ENCODE results near the gene HOXB5.

The HOXB5 gene

DNA sequence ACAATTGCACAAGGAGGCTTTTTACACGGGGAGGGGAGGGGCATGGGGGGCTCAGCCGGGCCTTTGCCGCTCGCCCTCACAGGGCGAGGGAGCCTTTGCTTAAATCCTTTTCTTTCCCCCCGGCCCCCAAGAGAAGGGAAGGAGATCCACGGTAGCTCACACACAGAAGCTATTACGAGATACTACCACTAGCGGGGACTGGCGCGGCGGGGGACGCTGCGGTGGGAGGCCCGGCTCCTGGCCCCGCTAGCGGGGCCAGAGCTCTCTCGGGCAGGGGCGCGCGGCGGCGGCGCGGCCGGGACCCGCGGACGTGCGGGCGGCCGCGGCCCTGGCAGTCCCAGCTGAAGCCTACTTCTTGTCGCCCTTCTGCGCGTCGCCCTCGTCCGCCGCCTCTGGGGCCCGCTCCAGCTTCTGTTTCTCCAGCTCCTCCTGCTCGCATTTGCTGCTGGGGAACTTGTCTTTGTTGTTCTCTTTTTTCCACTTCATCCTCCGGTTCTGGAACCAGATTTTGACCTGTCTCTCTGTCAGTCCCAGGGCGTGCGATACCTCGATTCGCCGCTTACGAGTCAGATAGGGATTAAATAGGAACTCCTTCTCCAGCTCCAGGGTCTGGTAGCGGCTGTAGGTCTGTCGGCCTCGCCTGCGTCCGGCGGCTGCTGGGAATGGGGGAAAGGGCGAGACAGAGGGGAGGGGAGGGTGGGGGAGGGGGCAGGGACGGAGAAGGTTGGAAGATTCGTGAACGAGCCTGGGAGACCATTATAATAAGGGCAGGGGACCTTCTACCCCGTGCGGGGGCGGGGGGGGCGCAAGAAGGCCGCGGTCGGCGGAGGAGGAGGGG lies 19.5 kb upstream of the HOXB5 start:
- H3K27ac ChIP-seq: no peak overlapping the region
- peak overlapping the region; percentile 91 for H3K4me3 ChIP-seq (ENCODE audit: low read depth, low read length)
- H3K9me3 ChIP-seq (ENCODE audit: severe bottlenecking): no peaks in the 10 kb centered on the region
- H3K27me3 ChIP-seq (ENCODE audit: insufficient read depth, low read depth, severe bottlenecking): peaks cover 82% of the 10 kb centered on the region
- H3K36me3 ChIP-seq: no peaks in the 10 kb centered on the region
- TF ChIP-seq, protein P1, sequence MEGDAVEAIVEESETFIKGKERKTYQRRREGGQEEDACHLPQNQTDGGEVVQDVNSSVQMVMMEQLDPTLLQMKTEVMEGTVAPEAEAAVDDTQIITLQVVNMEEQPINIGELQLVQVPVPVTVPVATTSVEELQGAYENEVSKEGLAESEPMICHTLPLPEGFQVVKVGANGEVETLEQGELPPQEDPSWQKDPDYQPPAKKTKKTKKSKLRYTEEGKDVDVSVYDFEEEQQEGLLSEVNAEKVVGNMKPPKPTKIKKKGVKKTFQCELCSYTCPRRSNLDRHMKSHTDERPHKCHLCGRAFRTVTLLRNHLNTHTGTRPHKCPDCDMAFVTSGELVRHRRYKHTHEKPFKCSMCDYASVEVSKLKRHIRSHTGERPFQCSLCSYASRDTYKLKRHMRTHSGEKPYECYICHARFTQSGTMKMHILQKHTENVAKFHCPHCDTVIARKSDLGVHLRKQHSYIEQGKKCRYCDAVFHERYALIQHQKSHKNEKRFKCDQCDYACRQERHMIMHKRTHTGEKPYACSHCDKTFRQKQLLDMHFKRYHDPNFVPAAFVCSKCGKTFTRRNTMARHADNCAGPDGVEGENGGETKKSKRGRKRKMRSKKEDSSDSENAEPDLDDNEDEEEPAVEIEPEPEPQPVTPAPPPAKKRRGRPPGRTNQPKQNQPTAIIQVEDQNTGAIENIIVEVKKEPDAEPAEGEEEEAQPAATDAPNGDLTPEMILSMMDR (IDR thresholded peaks at IDR 0.05; ENCODE audit: low read depth, low read length): no peak; the same call in 1 of the 2 replicates
- DNase-seq: peak; percentile 65

DNA sequence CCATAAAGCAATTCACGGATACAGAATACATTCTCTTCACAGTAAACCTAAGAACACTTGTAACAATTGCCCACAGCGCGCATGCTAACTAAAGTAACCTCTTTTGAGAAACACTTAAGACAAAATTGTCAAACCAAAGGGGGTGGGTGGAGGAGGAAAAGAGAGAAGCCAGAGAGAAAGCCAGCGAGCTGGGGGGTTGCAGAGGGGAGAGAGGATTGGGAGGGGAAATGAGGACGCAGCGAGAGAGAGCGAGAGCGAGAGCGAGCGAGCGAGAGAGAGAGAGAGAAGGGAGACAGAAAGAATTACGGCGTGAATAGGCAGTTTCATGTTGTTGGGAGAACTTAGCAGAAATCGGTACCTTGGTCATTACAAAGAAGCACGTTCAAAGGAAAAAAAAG lies 18.9 kb upstream of the HOXB5 start:
- H3K27me3 ChIP-seq (ENCODE audit: insufficient read depth, low read depth, severe bottlenecking): peaks cover 79% of the 10 kb centered on the region
- DNase-seq: no peak
- H3K27ac ChIP-seq: no peak overlapping the region

DNA sequence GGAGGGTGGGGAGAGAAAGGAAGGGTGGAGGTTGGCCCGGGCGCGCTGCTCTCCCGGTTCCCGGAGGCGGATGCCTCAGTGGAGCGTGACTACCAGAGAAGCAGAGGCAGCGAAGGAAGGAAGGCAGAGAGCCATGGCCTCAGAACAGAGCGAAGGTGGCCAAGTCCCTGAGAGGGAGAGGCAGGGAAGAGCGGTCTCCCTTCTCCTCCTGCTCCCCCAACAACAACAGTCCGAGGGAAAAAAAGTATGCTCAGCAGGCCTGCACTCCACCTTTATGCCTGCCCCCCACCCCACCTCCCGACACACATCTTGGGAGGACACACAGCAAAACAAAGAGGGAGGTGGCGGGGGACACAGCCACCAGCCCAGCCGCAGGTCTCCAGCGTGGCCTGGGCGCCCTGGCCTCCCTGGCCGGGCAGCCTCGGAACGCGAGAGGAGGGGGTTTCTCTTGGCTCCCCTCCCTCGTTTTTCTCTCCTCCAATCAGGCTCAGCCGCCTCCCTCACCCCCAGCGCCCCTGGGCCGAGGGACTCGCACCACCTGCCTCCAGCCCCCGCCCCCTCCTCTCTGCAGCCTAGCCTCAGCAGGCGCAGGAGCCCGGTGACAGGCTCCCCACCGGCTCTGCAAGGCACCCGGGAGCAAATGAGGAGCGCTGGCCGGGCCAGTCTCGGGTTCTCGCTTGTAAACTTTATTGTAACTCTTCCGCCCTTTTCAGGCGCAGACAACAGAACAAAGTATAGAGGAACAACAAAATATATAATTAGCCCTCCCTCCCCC lies 18.3 kb upstream of the HOXB5 start:
- DNase-seq: peak; percentile 71
- TF ChIP-seq, protein P1 (IDR thresholded peaks at IDR 0.05; ENCODE audit: low read depth, low read length): no peak
- Histone ChIP-seq H3K27ac (no peak overlapping the region), H3K27me3 (ENCODE audit: insufficient read depth, low read depth, severe bottlenecking) (peaks cover 73% of the 10 kb centered on the region), H3K36me3 (no peaks in the 10 kb centered on the region), H3K9me3 (ENCODE audit: severe bottlenecking) (no peaks in the 10 kb centered on the region), H3K4me3 (ENCODE audit: low read depth, low read length) (peak overlapping the region; percentile 91)

More for the DNA sequence above, 18.9 kb upstream of the HOXB5 start:
- peak overlapping the region; percentile 91 for H3K4me3 ChIP-seq (ENCODE audit: low read depth, low read length)
- no peaks in the 10 kb centered on the region for H3K9me3 ChIP-seq (ENCODE audit: severe bottlenecking)
- no peaks in the 10 kb centered on the region for H3K36me3 ChIP-seq
- TF ChIP-seq, protein P1 (IDR thresholded peaks at IDR 0.05; ENCODE audit: low read depth, low read length): no peak

DNA sequence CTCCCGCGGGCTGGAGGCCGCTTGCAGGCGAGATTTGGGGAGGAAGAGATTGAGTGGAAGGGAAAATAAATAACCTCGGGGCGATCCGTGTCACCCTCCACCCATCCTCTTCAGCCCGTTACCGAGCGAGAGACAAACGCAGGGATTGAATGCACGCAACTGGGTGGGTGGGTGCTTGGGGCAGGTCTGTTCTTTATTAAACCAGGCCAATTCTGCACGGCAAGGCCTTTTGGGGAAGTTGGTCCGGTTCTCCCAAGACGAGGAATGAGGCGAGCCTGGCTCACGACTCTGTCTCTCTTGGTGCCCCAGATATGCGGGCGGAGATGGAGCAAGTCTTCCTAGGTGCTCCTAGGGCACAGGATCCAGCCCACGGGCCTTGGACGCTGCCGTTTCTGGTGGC lies 17.6 kb upstream of the HOXB5 start:
- TF ChIP-seq, protein P1 (IDR thresholded peaks at IDR 0.05; ENCODE audit: low read depth, low read length): no peak
- Histone ChIP-seq H3K9me3 (ENCODE audit: severe bottlenecking) (no peaks in the 10 kb centered on the region), H3K4me3 (ENCODE audit: low read depth, low read length) (peak overlapping the region; percentile 91), H3K36me3 (no peaks in the 10 kb centered on the region), H3K27ac (peak overlapping the region; percentile 59), H3K27me3 (ENCODE audit: insufficient read depth, low read depth, severe bottlenecking) (peaks cover 73% of the 10 kb centered on the region)
- DNase-seq: no peak

DNA sequence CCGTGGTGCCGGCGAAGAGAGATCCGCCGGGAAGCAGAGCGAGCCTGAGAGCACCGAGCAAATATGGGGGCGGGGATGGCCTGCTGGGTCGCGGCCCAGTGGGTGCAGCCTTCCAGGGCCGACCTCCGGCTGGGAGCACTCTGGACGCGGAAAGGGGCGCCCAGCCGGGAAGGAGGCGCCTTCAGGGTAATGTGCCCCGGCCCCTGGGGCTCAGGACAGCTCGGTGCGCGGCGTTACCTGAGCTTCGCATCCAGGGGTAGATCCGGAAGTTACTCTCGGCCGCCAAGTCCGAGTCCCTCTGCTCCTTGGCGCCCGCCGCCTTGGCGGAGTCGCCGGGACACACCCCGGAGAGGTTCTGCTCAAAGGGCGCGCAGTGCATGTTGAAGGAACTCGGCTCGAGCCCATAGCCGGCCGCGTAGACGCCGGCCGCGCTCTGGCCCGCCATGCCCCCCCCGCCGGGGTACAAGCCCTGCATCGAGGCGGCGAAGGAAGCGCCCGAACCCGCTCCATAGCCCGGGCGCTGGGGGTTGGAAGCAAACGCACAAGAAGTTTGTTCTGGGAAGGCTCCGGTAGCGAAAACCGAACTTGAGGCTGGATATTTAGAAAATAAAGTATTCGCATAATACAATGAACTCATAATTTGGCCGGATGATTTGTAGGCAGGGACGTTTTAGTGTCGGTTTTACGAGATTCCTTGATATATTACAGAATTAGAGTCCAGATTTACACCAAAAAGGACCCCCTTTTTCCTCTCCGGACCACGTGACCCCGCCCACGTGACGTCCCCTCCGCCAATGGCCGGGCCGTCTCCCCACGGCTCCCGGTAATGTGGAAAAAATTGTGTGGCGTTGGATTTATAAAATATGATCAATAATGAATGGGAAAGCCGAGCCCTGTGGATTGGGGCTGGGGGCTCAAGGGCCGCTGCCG lies 17.0 kb upstream of the HOXB5 start, which contains the start of gene HOXB7:
Gene HOXB7 (minus strand): TSS at position 736 of the 930 bp plus-strand sequence. CDS start 99 bp downstream, at position 637.
- peaks cover 72% of the 10 kb centered on the region for H3K27me3 ChIP-seq (ENCODE audit: insufficient read depth, low read depth, severe bottlenecking)
- peak; percentile 78 for DNase-seq
- H3K27ac ChIP-seq: peak within 1 kb of the TSS; percentile 59

More for the DNA sequence above, 17.0 kb upstream of the HOXB5 start, which contains the start of gene HOXB7:
- H3K4me3 ChIP-seq (ENCODE audit: low read depth, low read length): peak within 1 kb of the TSS; percentile 91
- TF ChIP-seq, protein P1 (IDR thresholded peaks at IDR 0.05; ENCODE audit: low read depth, low read length): no peak
- no peaks in the 10 kb centered on the region for H3K36me3 ChIP-seq
- H3K9me3 ChIP-seq (ENCODE audit: severe bottlenecking): no peaks in the 10 kb centered on the region

Measured in WERI-Rb-1 (cell line).